Left ventricle myocardium superior (tissue), 1 donor: Measurements from ENCODE around the gene CCDC91. TPM values are rescaled to one million over a fixed set of nuclear protein-coding genes. Genes with fewer than 3 reads are reported as not detected.
"Not testable (repeated sequence)": the region's sequence is repeated elsewhere in the genome, so short reads cannot be mapped to it uniquely, and the experiment has no call there.

Source experiments
- ATAC-seq: fragments of 200-7000 bp; cut with Tn5 transposase; one replicate; pipeline ENCODE4 v1.9.1; 2020; ENCODE audit warnings: mild to moderate bottlenecking, moderate library complexity
- DNase-seq: peaks from one replicate; pipeline ENCODE4 v3.0.0-alpha.2; 2020
- intact Hi-C: fragments of 100-400 bp; cut with micrococcal nuclease; formaldehyde crosslinking; loops from one replicate; pipeline ENCODE4 v1.11.0; 2022
- total RNA-seq: library from RNA; stranded (reverse); fragmentation: NEBNext Ultra II Directional; extraction: Animal tissue kit (Norgen Biotek cat#: 25700); gene quantifications from one replicate; pipeline ENCODE4 v1.2.1, GENCODE V29; 2021
- donor health status: DM: no; HTN: yes; CAD: no; lungs with severe emphysema.

CCDC91 gene
- total RNA-seq, 1 donor from 2014 or later, result 46.0 TPM

DNA sequence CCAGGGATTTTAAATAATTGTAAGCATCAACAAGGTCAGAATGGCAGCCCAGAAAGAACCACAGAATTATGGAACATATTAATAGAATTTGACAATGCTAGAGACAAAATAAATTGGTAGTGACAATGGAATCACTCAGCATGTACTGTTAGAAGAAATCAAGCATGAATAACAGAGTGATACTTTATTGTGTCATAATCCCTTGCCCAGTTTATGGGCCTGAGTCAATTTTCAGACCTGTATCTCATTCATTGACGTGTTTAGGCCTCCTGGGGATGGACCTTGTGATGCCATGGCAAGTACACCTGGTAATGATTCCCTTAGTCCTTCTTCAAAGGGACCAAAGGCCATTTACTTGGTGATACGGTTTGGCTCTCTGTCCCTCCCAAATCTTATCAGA is 12.8 kb upstream of the CCDC91 start:
- DNase-seq, result no peak
- intact Hi-C loops, result no loop called here
- no peak for ATAC-seq

DNA sequence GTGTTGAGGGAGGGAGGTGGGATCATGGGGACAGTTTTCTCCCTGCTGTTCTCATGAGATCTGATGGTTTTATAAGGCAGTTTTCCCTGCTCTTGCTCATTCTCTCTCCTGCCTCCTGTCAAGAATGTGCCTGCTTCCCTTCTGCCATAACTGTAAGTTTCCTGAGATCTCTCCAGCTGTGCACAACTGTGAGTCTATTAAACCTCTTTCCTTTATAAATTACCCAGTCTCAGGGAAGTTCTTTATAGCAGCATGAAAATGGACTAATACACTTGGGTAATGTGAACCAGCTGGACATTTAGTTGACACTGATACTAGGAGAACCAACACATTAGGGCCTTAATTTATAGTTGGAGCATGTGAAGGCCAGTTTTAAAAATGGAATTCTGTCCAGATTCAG is 12.4 kb upstream of the CCDC91 start:
- intact Hi-C loops, result no loop called here
- DNase-seq (no peak), ATAC-seq (no peak)

DNA sequence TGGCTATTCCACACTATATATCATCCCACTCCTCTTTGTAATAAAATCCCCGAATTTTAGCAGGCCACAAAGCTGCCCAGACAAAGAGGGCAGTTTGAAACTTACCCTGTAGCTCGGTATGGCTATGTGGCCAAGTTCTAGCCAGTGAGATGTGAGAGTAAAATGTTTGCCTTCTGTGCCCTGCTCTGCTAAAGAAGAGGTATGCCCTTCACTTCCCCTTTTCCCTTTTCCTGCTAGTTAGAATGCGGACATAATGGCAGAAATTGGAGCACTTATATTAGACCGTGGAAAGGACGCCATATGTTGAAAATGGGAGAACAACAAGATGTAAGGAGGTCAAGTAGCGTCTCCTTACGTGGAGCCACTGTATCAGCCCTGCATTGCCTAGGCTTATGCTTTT is 11.5 kb upstream of the CCDC91 start:
- DNase-seq, result no peak
- intact Hi-C loops, result no loop called here
- no peak for ATAC-seq

DNA sequence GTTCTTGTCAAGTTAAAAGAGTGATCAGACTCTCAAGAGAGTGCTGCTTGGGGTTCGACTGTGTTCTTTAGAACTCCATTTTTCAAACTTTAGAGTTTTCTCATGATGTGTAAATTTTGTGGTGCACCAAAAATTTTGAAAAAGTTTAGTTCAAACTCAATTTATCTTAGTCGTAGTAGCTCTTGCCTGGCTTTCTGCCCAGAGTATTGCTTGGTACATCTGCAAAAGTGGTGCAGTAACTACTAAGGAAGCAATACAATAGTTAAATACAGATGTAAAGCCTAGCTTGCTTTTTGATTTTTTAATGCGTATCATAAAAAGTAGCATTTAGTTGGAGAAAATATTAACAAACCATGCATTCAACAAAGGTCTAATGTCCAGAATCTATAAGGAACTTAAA is 9.5 kb upstream of the CCDC91 start:
- DNase-seq (no peak), ATAC-seq (no peak)
- intact Hi-C loops, result no loop called here

DNA sequence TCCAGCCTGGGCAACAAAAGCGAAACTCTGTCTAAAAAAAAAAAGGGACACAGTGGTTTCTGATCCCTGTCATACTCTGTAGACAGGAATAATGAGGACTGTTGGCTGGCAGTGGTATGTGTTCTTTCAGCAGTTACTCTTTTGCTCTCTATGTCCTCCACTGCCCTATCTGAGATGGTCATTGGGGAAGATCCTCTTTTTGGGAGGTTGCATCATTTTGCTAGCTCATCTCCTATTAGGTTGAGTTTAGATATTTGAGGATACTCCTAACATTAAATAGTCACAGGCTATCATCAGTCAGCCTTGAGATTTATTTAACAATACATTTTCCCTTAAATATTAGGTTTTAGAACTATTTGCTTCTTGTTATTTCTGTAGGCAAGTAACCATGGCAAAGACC is 5.9 kb upstream of the CCDC91 start:
- intact Hi-C loops, result no loop called here
- ATAC-seq (no peak), DNase-seq (no peak)

DNA sequence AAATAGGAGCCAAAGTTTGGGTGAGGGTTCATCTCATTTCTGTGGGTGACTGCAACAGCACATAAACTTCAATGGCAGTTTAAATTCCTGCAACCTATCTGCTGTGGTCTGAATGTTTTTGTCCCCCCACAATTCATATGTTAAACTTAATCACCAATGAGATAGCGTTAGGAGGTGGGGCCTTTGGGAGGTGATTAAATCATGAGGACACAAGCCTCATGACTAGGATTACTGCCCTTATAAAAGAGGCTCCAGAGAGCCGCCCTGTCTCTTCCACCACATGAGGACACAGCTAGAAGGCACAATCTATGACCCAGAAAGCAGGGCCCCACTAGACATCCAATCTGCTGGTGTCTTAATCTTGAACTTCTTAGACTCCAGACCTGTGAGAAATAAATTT is 3.8 kb upstream of the CCDC91 start:
- intact Hi-C loops, result no loop called here
- DNase-seq, result no peak
- ATAC-seq, result no peak

DNA sequence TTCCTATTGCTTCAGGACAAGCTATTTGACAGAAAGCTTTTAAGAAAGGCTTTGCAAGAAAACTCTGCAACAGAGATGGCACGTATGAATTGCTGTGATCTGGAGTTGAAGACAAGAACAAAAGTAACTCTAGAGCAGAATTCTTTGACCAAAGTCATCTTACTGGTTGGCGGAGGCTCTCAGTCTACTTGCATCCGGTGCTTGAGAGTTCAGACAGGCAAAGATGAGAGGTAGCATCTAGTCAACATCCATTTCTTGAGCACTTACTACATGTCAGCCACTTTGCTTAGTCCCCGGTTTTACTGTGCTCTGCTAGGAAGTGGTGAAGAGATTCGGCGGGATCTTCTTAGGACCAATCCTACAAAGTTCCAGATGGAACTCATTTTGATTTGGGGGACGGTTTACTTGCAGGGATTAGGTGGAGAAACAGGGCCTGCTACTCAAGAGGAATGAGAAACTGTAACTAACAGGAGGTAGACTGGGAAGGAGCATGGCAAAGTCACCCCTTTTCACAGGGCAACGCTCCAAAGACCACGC is 404 bp upstream of the CCDC91 start:
- intact Hi-C loops, result no loop called here
- DNase-seq, result no peak
- no peak for ATAC-seq

DNA sequence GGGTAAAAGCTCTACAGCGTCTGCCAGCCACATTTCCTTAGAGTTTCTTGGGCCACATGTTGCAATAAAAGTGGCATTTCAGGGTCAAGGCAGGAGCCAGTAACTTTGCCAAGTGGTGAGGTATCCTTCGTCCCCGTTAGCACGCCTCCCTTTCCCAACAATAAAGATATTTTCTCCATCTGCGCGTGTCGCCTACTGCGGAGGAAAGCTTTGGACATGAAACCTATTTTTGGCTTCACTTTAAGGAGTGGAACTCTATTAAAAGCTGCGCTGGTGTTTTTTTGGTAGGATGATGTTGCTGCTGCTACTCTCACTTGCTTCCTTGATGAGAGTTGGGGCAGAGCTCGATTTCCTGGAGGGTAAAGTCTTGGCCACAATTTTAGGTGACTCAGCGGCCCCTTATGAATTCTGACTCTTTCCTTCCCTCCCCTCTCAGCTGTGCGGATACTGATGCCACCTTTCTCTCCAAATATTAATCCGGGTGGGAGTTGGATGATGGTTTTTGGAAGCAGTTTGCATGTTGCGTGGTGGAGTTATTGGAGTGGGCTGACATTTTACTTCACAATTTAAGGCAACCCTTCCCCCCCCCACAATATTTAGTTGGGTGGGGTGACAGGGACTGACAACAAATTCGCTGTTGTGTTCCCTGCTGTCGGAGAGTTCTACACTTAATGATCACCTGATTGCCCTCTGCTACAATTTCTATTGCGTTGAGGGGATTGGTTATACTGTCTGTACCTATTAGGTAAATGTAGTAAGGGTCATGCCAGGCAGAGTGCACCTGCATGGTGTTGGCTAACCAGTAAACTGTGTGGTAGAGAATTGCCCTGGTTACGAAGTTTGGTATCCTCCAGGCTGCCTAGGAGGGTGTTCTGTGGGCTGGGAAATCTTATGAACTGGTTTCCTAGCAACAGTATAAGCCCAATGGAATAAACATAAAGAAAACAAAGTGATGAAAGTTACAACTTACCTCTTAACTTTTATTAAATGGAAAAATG is 1.1 kb downstream of the CCDC91 start:
- ATAC-seq (peak; percentile 64), DNase-seq (peak; percentile 33)
- intact Hi-C loops, result no loop called here

DNA sequence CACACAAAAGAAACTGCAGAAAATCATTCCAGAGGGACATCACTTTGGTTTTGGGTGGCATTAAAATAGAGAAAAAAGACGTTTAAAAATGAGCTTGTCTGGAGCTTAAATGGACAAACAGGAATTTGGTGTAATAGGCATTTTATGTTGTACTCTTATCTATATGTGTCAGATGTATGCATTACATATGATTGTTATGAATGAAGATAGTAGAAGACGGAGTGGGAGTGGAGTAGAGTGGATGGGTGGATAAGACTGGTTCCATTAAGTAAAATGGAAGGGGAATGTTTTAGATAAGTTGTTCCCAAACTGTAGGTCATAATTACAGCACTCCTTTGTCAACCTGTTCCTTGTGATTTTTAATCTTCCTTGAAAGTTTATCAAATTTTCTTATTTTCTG is 1.9 kb downstream of the CCDC91 start:
- DNase-seq (no peak), ATAC-seq (no peak)
- intact Hi-C loops, result no loop called here

DNA sequence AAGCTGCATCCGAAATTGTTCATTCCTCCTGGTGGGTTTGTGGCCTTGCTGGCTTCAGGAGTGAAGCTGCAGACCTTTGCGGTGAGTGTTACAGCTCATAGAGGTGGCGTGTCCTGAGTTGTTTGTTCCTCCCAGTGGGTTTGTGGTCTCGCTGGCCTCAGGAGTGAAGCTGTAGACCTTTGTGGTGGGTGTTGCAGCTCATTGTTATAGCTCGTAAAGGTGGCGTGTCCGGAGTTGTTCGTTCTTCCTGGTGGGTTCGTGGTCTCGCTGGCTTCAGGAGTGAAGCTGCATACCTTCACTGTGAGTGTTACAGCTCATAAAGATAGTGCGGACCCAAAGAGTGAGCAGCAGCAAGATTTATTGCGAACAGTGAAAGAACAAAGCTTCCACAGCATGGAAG is 4.4 kb downstream of the CCDC91 start:
- ATAC-seq, intact Hi-C loops, DNase-seq: not testable (repeated sequence)

DNA sequence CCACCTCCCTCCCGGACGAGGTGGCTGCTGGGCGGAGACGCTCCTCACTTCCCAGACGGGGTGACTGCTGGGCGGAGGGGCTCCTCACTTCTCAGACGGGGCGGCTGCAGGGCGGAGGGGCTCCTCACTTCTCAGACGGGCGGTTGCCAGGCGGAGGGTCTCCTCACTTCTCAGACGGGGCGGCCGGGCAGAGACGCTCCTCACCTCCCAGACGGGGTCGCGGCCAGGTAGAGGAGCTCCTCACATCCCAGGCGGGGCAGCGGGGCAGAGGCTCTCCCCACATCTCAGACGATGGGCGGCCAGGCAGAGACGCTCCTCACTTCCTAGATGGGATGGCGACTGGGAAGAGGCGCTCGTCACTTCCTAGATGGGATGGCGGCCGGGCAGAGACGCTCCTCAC is 10.9 kb downstream of the CCDC91 start:
- intact Hi-C loops, ATAC-seq: not testable (repeated sequence)
- peak; percentile 28 for DNase-seq

DNA sequence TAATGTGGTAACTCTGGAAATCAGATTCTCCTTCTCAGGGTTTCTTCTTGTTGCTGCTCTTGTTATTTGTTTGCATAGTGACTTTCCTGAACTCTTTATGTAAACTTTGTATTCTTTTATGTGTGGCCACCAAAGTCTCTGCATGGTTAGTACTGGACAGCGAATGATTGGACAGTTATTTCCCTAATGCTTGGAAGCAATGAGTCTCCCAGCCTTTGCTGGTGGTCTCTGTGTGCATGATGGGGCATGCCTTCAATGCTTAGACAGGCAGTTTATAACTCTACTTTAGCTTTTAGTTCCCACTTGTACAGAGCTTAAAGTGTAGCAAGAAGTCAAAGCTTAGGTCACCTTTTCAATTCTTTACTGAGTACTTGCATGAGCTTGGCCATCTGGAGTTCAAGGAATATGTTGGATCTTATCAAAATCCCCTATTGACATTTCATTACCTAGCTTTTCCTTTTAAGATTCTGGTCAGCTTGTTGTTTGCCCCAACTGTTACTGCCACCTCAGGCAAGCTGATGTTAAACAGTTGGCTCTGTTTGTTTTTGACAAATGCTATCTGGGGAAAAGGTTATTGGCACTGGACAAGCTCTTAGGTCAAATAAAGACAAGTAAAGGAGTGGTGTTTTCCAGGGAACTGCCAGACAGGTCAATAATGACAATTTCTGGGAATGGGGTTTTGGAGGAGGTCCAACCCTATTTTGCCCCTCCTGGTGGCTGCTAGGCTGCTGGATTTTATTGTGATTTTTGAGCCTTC is 12.3 kb downstream of the CCDC91 start:
- DNase-seq (no peak), ATAC-seq (peak; percentile 27)
- intact Hi-C loops, result no loop called here

DNA sequence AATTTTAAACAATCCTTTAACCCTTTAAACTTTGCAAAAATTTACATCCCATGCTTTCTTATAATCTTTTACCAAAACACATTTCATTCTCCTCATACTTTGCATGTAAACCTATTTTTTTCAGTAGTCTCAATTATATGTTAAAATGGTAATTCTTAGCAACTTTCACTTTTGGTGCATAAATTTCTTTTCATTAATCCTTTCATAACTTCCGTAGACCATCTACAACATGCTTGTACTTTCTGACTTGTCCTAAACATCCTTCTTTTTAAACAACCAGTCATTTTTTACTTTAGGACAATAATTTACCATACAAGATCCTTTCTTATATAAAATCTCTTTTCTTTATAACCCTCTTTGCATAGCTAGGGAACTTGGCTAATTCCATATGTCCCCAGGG is 19.5 kb downstream of the CCDC91 start:
- ATAC-seq, result no peak
- intact Hi-C loops, result no loop called here

DNA sequence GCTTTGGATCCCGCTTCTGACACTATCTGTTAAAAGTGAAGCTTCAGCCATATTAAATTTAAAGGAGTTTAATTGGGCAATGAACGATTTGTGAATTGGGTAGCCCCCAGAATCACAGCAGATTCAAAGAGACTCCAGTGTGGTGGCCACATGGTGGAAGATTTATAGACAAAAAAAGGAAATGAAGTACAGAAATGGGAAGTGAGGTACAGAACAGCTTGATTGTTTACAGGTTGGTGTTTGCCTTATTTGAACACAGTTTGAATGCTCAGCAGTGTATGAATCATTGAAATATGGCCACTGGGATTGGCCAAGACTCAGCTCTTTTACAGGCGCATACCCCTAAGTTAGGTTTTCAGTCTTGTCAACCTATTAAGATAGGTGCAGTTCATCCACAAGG is 21.9 kb downstream of the CCDC91 start:
- no peak for ATAC-seq
- no peak for DNase-seq
- intact Hi-C loops, result no loop called here

More for the DNA sequence above, 19.5 kb downstream of the CCDC91 start:
- no peak for DNase-seq

DNA sequence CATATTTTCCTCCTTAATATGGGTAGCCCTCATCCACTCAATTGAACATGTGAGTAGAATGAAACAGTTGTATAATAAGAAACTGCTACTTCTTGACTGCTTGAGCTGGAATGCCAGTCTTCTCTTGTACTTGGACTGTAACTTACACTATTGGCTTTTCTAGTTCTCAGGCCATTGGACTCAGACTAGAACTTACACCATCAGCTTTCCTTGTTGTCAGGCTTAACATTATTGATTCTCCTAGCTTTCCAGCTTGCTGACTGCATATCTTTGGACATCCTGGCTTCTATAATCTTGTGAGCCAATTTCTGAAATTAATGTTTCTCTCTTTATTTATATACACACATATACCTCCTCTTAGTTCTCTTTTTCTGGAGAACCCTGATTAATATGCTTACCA is 24.8 kb downstream of the CCDC91 start:
- no peak for DNase-seq
- intact Hi-C loops, result no loop called here
- ATAC-seq, result no peak

DNA sequence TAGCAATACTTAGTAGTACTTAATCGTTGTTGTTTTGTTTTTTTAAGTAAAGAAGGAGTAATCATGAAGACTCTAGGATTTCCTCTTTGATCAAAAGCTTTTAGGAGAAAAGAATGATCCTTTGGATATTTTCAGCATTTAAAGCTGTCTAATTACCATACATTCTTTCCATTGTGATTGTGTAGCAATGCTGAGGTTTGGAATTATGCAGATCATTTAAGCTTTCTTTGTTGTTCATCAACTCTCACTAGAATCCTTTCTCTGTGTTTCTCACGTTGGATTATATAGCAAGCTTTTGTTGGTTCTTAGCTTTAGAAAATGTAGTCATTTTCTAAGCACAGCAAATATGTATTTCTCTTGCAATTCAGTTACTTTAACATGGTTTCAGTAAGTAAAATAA is 25.8 kb downstream of the CCDC91 start:
- no peak for DNase-seq
- no peak for ATAC-seq
- intact Hi-C loops, result no loop called here

DNA sequence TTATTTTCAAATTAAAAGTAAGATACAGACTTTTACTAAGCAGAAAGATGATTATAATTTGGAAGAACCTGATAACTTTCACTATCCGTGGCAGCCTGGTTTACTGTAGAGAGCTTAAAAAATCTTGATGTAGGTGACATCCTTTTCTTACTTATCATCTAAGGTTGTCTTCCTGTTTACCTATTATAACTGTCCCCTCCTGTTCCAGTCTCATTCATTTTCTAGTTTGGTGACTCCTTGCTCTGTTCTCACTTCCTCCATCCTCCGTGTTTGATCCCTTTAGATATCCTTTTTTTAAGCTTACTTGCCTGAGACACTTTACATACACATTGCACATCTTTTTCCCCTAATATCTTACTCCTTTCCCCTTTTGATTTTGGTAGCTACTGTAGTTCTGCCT is 27.5 kb downstream of the CCDC91 start:
- intact Hi-C loops, result no loop called here
- DNase-seq, result no peak
- ATAC-seq, result no peak

DNA sequence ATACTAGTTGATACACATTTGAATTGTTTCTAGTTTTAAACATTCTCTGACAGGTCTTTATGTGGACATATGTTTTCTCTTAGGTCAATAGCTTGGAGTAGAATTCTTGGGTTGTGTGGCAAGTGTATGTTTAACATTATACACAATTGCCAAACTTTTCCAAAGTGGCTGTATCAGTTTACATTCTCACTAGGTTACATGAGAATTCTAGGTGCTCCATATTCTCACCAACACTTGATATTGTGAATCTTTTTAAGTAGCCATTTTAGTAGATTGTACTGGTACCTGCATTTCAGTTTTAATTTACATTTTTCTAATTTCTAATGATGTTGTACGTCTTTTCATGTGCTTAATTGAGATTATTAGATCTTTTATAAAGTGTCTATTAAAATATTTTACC is 28.6 kb downstream of the CCDC91 start:
- no peak for ATAC-seq
- no peak for DNase-seq
- intact Hi-C loops, result no loop called here

DNA sequence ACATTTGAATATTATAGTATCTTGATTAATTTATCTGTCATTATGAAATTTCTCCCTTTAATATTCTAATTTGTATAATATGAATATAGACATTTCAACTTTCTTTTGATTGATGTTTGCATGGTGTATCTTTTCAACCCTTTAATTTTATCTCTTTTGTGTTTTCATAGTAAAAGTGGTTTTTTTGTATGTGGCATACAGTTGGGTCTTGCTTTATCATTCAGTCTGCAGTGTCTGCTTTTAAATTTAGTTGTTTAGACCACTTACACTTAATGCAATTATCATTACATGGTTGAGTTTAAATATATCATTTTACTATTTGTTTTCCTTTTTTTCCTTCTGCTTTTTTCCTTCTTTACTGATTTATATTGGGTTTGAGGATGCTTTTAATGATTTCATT is 29.6 kb downstream of the CCDC91 start:
- no peak for ATAC-seq
- intact Hi-C loops, result no loop called here
- no peak for DNase-seq

DNA sequence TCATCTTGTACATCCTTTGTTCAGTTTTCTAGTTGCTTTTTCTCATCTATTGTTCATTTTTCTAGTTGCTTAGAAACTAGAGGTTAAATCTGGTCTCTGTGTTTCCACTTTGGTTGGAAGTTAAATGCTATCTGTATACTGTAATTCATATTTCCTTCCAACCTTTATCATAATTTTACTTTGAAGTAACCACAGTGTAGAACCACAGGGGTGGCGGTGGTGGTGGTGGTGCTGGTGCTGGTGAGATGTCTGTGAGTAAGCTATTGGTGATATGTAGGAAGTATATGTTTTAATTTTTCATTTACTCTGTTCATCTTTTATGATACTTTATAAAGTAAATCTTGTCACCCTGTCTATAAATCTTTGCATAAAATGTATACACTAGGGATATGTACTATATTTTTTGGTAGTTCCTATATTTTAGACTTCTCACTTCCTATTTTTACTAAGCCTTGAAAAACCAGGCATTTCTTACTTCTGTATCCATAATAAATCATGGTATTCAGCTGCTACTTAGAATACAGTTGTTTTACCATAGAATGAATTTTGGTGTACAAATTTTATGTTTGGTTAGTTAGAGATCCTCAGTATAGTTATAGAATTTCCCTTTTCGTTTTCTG is 31.9 kb downstream of the CCDC91 start:
- intact Hi-C loops, result no loop called here
- DNase-seq (no peak), ATAC-seq (no peak)
